PC-9 (cell line): Measurements from ENCODE around the gene GABRB3.

Experiments
- EZH2 ChIP-seq: fragments of 200-600 bp; sonication (generic); IDR thresholded peaks from 2 replicates; pipeline ENCODE4 v1.8.0; 2017; ENCODE audit warnings: antibody characterized with exemption, low read depth
- TF ChIP-seq, protein P1 (sequence below): fragments of 200-600 bp; sonication (generic); conservative IDR thresholded peaks from 2 replicates; pipeline ENCODE4 v1.6.1; 2017; ENCODE audit warnings: mixed run types, antibody characterized with exemption, mild to moderate bottlenecking, moderate library complexity

DNA sequence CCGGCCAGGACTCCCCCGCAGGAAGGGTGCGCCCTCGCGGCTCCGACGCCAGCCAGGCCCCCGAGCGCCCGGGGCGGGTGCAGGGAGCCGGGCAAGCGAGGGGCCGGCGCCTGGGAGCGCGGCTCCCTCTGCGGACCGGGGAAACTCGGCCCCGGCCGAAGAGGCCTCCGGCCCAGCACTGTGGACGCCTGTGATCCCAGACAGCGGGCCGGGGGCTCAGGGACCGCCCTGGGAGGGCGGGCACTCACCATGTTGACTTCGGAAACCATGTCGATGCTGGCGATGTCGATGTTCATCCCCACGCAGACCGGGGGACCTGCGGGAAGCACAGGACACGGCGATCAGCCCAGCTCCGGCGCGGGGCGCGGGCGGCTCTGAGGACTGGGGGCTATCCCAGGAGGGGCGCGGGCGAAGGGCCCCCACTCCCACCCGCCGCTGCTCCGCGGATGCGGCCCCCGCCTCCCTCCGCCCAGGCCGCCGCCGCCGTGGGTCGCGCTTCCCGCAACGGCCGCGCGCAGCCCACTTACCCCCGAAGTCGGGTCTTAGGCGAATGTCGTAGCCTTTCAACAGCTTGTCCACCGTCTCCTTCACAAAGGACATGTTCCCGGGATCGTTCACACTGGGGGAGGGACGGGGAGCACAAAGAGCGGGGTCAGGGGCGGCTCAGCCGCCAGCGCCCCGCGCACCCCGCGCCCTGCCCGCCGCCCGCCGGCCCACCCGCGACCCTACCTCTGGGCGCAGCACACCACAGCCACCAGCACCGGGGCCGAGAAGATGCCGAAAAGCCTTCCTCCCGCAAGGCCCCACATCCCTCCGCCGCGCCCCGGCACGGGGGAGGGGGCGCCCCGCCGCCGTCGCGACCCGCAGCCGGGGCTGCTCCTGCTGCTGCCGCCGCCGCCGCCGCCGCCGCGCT, at the start of gene GABRB3:
- TF ChIP-seq, protein P1, sequence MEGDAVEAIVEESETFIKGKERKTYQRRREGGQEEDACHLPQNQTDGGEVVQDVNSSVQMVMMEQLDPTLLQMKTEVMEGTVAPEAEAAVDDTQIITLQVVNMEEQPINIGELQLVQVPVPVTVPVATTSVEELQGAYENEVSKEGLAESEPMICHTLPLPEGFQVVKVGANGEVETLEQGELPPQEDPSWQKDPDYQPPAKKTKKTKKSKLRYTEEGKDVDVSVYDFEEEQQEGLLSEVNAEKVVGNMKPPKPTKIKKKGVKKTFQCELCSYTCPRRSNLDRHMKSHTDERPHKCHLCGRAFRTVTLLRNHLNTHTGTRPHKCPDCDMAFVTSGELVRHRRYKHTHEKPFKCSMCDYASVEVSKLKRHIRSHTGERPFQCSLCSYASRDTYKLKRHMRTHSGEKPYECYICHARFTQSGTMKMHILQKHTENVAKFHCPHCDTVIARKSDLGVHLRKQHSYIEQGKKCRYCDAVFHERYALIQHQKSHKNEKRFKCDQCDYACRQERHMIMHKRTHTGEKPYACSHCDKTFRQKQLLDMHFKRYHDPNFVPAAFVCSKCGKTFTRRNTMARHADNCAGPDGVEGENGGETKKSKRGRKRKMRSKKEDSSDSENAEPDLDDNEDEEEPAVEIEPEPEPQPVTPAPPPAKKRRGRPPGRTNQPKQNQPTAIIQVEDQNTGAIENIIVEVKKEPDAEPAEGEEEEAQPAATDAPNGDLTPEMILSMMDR, result no peak
- TF ChIP-seq EZH2, result no peak
